GOT3 (cell line): ENCODE results near the gene NEU4.
"Not testable (repeated sequence)": the region's sequence is repeated elsewhere in the genome, so short reads cannot be mapped to it uniquely, and the experiment has no call there.

ENCODE experiments used
- DNase-seq: peaks from one replicate; lab custom pipeline; 2025; ENCODE audit warnings: mixed read lengths; lab: John Stamatoyannopoulos, UW

NEU4 gene

GRCh38 chr2:241808721-241809382 is at the start of gene NEU4:
NEU4 (plus strand) TSS chr2:241809193; CDS start chr2:241814485, 5,292 bp downstream.
- DNase-seq = no peak

- DNase-seq = not testable (repeated sequence)
These were observed 49.1 kb upstream of the NEU4 start for GRCh38 chr2:241759893-241760292.

GRCh38 chr2:241760301-241760771 is 48.7 kb upstream of the NEU4 start:
- no peak for DNase-seq

GRCh38 chr2:241762321-241762932 is 46.6 kb upstream of the NEU4 start:
- no peak for DNase-seq

GRCh38 chr2:241762933-241763369 is 46.0 kb upstream of the NEU4 start:
- DNase-seq = no peak

- no peak for DNase-seq
These were observed 45.3 kb upstream of the NEU4 start for GRCh38 chr2:241763551-241764274.

GRCh38 chr2:241764275-241765241 is 44.4 kb upstream of the NEU4 start:
- DNase-seq = no peak

GRCh38 chr2:241767464-241768250 is 41.3 kb upstream of the NEU4 start:
- no peak for DNase-seq

- DNase-seq = no peak
These were observed 40.7 kb upstream of the NEU4 start for GRCh38 chr2:241768251-241768711.

GRCh38 chr2:241768850-241769249 is 40.1 kb upstream of the NEU4 start:
- no peak for DNase-seq

GRCh38 chr2:241769819-241770184 is 39.2 kb upstream of the NEU4 start:
- no peak for DNase-seq

GRCh38 chr2:241770185-241770935 is 38.6 kb upstream of the NEU4 start:
- DNase-seq = no peak

- no peak for DNase-seq
These were observed 38.1 kb upstream of the NEU4 start for GRCh38 chr2:241770936-241771285.

- DNase-seq = no peak
These were observed 37.5 kb upstream of the NEU4 start for GRCh38 chr2:241771286-241772062.

GRCh38 chr2:241772063-241772499 is 36.9 kb upstream of the NEU4 start:
- no peak for DNase-seq

GRCh38 chr2:241773511-241774418 is 35.2 kb upstream of the NEU4 start:
- no peak for DNase-seq

GRCh38 chr2:241774419-241775222 is 34.4 kb upstream of the NEU4 start:
- peak; percentile 65 for DNase-seq
